NCI-H510A (cell line): ENCODE results near the gene KHDC1L.
"Not testable (repeated sequence)": the region's sequence is repeated elsewhere in the genome, so short reads cannot be mapped to it uniquely, and the experiment has no call there.

Source experiments
- DNase-seq: peaks from one replicate; lab custom pipeline; 2025; lab: John Stamatoyannopoulos, UW

Gene KHDC1L, protein sequence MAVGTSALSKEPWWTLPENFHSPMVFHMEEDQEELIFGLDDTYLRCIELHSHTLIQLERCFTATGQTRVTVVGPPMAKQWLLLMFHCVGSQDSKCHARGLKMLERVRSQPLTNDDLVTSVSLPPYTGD

DNA sequence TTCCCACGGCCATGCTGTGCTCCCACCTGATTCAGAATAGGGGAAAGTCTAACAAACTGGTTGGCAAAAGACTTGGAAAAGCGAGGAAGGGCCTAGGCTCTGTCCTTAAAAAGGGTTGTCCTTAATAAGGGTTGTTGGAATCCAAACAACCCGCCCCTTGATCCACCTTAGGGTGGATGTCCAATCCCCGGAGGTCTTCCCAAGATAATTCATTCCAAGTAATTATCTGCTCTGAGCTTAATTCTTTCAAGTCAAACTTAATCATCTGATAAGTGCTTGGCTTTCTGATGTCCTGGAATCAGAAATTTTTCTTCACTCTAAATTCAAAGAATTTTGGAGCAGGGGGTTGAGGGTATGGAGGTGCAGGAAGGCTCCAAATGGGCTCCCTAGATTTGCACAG is at the start of gene KHDC1L:
KHDC1L (minus strand) TSS at position 101 of the 400 bp plus-strand sequence; CDS start at position 13, 88 bp downstream.
- DNase-seq = no peak

DNA sequence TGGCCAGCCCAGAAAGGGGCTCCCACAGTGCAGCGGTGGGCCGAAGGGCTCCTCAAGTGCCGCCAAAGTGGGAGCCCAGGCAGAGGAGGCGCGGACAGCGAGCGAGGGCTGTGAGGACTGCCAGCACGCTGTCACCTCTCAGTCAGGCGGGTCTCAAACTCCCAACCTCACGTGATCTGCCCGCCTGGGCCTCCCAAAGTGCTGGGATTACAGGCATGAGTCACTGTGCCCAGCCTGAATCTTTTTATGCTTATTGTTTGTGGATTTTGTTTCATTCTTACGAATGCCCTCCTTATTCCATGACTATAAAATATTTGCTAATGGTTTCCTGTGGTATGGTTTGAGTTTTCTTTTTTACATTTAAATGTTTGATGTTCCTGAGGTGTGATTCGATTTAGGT is 44.0 kb upstream of the KHDC1L start:
- DNase-seq = not testable (repeated sequence)

DNA sequence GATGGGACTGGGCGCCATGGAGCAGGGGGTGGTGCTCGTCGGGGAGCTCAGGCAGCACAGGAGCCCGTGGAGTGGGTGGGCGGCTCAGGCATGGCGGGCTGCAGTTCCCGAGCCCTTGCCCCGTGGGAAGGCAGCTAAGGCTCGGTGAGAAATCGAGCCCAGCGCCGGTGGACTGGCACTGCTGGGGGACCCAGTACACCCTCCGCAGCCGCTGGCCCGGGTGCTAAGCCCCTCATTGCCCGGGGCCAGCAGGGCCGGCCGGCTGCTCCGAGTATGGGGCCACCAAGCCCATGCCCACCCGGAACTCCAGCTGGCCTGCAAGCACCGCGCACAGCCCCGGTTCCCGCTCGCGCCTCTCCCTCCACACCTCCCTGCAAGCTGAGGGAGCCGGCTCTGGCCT is 43.6 kb upstream of the KHDC1L start:
- not testable (repeated sequence) for DNase-seq

DNA sequence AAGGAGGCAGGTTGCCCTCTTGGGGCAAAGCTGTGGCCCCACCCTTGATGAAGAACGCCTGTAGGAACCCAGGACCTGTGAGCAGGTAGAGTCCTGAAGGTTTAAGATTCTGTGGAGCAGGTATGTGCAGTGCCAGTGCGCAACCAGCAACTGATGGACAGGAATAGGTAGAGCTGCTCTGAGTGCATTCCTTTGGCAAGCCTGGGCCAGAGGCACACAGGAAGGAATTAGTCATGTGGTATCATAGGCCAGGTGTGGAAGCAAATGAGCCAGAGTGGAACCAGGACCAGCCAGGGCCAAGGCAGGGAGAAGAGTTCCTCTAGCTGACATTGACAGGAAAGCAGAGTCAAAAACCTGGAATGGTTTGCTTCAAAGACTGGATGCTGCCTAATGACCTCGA is 39.1 kb upstream of the KHDC1L start:
- no peak for DNase-seq

DNA sequence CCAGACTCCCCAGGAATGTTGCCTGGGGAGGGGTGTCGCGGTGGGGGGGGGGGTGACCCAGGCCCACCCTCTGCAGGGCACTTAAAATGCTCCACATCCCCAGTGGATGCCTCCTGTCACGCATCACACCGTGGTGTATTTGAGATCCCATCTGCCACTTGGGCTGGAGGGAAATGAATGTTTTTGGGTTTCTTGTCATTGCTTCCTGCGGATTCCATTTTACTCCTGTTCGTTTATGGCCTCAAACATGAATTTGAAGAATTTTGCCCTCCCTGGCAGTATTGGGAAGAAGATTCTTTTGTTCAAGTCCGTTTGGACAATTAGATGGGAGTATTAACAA is 38.2 kb upstream of the KHDC1L start:
- DNase-seq = no peak

DNA sequence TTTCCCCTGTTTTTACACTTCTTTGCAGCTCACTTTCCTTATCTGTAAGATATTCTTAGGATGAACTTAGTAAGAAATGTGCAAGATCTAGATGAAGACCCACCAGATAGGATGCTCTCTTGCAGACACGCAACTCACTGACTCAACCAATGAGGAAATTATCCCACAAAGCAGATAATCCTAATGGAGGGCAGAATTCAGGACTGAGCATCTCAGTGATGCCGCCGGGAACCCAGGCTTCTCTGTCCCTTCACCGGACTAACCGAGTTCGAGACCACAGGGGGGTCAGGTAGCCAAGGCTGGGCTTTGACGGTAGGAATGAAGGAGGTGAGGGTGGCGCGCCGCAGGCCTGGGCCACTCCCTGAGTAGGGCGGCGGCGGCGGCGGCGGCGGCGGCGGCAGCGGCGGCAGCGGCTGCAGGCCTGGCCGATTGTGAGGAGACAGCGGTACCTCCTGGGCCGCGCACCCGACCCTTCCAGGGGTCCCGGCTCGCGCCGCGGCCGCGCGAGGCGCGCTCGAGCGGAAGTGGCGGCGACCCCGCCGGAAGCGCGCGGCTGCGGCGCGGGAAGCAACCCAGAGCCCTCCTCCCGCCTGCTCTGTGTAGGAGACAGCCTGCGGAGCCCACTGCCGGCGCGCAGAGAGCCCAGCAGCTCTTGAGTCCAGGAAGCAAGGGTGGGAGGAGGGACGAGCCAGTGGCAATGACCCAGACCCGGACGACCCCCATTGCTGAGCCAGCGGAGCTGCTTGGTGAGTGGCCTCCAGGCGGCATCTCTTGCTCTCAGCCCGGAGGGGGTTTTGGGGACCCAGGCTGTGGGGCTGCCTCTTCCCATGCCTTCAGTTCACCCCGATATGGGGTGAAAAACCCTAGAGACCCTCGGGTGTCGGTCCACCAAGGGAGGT is 37.6 kb upstream of the KHDC1L start, which contains the start of gene KHDC1:
KHDC1 (minus strand) TSS at position 526 of the 899 bp plus-strand sequence. CDS start 20,679 bp downstream, outside the sequence.
- DNase-seq = peak; percentile 54

DNA sequence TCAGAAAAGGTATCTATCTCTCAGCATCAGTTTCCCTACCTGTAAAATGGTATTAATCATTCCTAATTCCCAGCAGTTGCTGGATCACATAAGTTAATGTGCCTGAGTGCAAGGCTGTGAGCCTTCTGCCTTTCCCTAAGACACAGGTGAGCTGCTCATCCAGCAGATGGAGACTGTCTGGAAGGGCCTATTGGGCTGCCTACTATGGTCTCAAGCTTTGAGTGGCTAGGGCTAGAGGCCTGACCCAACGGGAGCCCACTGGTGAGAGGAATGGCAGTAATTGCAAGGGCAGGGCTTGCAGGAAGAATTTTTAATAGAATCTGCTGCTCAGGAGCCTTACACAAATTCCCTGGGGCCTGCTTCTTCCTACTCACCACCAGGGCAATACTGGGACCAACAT is 33.4 kb upstream of the KHDC1L start:
- DNase-seq = no peak

DNA sequence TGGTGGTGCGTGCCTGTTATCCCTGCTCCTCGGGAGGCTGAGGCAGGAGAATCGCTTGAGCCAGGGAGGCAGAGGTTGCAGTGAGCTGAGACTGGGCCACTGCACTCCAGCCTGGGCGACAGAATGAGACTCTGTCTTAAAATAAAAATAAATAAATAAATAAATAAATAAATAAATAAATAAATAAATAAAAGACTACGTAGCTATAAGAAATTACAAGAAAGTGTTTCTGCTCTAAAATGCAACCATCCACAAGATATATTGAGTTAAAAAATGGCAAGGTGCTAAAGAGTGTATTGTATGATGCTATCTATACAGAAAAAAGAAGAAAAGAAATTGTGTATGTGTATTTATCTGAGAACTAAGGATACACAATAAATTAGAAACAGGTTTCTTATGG is 29.0 kb upstream of the KHDC1L start:
- DNase-seq = not testable (repeated sequence)

DNA sequence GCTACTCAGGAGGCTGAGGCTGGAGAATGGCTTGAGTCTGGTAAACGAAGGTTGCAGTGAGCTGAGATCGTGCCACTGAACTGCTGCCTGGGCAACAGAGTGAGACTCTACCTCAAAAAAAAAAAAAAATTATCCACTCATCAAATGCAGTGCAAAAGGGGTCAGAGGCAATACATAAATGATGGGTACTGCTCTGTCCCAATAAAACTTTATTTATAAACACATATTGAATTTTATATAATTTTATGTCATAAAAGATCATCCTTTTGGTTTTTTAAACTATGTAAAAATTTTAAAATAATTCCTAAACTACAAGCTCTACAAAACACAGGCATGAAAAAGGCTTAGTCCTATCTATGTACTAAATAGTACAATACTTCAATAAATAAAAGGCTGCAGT is 27.4 kb upstream of the KHDC1L start:
- DNase-seq = no peak

DNA sequence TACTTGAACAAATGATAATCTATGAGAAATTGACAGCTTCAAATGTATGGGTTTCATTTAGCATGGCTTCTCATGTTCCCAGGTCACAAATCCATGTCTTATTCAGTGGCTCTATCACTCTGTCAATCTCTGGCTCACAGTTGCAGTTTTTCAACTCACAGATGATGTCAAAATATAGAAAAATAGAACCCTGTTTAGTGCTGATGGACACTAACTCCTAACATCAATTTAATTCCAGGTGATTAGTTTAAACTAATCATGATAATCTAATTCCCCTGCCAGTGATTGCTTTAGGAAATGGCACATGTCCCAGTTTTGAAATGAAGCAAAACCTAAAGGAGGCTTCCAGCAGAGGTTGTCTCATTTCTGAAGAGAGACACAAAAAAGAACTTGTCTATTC is 24.7 kb upstream of the KHDC1L start:
- DNase-seq = no peak

DNA sequence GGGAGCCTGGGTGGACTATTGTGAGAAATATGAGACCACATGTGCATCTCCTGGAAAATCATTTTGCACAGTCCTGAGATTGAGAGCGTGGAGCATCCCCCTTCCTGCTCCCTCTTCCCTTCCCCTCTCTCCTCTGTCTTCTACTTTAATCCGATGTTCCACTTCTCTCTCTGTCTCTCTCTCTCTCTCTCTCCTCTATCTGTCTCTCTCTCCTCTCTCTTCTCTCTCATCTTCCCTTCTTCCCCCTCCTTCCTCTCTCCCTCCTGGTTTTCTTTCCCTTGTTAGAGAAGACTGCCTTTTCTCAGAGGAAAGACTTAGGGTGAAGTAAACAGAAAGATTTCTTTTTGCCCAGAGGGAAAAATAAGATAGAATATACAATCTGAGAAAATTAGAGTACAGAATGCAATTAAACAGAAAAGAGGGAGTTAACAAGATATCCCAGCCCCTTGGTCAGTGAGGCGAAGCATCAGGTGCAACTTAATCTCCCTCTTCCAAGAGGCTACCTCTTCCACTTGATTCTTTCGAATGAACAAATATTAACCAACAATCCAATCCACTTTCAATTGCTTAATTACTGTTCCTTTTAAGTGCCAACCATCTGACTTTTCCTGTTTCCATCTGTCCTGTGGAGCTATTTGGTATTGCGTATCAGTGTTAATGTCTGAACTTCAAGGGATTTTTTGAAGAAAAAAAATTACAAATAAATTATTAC is 23.1 kb upstream of the KHDC1L start:
- no peak for DNase-seq

DNA sequence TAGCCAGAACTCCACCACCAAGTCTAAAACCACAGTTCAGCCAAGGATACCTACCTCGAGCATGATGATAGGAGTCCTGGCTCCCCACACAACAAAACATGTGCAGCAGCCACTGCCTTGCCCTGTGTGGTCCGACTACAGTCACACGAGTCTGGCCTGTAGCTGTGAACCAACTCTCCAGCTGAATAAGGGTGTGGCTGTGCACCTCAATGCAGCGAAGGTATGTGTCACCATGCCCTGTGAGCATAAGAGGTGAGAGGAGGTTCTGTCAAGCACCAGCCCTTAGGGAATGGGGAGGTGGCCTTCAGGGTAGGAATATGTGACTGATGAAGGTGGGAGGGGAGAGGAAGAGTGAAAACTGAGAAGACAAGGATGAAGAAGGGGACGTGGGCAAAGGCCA is 16.7 kb upstream of the KHDC1L start:
- DNase-seq = no peak

DNA sequence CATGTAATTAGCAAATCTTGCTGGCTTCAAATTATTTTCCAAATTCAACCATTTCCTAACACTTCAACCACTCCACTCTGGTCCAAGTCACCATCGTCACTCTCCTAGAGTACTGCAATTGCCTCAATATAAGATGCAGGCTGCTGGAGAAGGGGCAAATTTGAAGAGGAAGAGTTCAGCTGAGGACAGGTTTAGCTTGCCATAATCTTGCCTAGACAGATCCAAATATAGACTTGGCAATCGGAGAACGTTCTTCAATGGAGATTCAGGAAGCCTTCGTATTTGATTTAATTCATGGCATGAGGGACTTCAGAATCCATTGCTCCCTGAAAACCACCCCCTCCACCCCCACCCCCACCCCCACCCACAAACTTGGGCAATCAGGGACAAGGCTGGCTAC is 15.4 kb upstream of the KHDC1L start:
- DNase-seq = no peak

DNA sequence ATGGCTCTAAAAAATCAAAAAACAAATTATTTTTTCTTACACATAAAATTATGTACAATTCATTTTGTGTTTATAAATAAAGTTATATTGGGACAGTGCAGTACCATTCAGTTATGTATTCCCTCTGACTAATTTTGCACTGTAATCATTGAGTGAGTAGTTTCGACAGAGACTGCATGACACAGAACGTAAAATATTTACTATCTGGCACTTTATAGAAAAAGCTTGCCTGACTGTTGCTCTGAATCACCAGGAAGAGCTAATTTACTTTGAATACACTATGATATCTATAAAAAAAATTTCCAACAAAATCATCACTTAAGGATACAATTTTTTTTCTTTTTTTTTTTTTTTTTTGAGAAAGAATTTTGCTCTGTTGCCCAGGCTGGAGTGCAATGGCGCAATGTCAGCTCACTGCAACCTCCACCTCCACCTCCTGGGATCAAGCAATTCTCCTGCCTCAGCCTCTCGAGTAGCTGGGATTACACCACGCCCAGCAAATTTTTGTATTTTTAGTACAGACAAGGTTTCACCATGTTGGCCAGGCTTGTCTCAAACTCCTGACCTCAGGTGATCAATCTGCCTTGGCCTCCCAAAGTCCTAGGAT is 11.0 kb upstream of the KHDC1L start:
- DNase-seq = no peak

DNA sequence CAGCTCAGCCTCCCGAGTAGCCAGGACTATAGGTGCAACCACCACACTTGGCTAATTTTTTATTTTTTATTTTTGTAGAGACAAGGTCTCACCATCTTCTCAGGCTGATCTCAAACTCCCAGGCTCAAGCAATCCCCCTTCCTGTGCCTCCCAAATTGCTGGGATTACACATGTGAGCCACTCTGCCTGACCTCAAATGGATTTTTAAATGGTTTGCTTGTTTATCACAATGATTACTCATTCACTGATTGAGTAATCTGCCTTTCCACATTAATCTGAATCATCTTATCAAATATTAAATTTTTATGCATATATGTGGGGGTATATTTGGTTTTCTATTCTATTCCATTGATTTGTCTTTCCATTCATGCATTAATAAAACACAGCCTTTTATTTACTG is 9.4 kb upstream of the KHDC1L start:
- DNase-seq = no peak

DNA sequence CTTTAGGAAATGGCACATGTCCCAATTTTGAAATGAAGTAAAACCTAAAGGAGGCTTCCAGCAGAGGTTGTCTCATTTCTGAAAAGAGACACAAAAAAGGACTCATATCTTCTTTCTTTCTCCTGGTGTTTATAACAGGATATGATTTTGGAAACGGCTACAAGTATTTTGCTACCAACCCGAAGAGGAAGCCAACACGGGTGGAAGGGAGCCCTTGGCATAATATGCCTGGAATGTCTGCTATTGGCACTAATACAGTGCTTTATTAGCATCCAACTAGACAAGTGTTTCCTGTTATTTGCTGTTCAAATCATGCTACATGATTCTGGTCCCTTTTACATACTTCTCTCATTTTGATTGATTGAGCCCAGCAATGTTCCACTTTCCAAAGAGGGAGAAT is 8.7 kb upstream of the KHDC1L start:
- not testable (repeated sequence) for DNase-seq

DNA sequence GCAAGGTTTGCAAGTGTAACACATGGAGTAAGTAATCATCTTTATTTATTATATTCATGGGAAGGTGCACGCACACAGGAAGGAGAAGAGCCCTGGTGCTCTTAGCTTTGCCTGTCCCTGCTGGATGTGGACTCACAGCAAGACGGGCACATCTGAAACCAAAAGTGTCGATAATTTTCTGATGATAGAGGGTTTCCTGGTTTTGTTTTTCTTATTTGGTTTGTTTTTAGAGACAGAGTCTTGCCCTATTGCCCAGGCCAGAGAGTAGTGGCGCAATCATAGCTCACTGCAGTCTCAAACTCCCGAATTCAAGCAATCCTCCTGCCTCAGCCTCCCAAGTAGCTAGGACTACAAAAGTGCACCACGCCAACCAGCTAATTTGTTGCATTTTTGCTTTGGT is 7.8 kb upstream of the KHDC1L start:
- no peak for DNase-seq

DNA sequence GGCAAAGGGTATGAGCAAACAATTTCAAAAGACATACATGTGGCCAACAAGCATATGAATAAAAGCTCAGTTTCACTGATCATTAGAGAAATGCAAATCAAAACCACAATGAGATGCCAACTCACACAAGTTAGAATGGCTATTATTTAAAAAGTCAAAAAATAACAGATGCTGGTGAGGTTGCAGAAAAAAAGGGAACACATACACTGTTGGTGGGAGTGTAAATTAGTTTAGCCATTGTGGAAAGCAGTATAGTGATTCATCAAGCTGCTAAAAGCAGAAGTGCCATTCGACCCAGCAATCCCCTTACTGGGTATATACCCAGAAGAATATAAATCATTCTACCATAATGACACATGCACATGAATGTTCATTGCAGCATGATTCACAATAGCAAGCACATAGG is 6.7 kb upstream of the KHDC1L start:
- no peak for DNase-seq

DNA sequence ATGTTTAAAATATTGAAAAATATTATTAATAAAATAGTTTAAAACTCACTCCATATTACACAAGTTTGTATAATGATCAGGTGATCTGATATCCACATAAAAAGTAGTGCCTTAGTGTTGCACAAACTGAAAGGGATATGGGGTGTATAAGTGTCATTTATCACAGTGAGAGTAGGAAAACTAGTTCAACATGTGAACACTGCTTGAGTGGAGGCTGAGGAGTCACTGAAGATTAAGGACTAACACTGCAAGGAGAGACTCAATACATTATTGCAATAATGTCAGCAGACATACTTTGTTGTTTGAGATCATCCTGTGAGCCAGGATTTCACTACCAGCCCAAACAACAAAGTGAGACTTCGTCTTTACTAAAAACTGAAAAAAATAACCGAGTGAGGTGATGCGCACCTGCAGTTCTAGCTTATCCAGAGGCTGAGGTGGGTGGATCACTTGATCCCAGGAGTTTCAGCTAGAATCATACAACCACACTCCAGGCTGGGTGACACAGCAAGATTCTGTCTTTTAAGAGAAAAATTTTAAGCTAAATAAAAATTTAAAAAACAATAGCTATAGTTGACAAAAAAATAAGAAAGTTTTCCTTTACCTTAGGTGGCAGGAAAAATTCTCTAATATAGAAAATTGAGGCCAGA is 2.4 kb upstream of the KHDC1L start:
- DNase-seq = no peak

DNA sequence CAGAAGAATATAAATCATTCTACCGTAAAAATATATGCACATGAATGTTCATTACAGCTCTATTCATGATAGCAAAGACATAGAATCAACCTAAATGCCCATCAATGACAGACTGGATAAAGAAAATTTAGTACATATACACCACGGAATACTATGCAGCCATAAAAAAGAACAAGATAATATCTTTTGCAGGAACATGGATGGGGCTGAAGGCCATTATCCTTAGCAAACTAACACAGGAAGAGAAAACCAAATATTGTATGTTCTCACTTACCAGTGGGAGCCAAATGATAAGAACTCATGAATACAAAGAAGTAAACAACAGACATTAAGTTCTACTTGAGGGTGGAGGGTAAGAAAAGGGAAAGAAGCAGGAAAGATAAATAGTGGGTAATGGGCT is 8.4 kb downstream of the KHDC1L start:
- no peak for DNase-seq

DNA sequence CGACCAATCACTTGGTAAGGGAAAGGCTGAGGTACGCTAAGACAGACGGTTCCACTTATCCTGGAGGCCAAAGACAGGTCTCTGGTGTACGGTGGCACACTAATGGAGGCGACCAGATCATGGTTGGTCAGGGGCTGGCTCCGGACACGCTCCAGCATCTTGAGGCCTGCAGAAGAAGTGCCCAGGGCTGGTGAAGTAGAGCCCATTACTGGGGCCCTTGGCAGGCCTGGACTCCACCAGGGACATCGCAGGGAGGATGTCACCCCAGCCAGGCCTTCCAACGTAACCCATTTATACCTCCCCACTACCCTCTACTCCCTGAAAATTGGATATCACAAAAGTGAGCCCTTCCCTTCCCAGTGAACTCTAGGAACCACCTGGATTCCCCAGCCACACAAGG is 16.2 kb downstream of the KHDC1L start:
- DNase-seq = no peak

DNA sequence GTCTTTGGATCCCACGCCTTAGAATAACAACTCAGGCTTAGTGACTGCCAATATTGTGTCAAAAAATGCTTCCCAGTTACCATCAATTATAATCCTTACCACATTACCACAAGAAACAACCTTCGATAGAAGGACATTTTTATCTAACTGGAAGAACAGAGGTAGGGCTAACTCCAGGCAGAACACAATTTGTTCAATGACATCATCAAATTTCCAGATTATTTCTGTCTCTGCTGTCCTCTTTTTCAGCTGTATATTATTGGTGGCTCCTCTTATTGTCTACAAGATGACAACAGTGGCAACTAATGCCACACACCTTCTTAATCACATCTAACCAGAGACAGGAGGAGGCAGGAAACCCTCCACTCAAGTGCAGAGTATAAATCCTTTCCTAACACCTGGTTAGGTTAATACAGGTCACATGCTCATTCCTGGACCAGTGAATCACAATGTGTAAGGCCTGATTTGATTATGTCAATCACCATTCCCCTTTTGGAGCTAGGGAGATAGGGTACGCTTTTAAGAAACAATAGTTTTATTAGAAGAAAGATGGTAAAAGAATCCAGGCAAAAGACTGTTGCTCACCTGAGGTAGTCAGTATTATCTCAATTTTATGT is 18.0 kb downstream of the KHDC1L start:
- DNase-seq = no peak
